H1 (cell line): ENCODE results near the gene CKB. TPM values are rescaled to one million over a fixed set of nuclear protein-coding genes. Genes with fewer than 3 reads are reported as not detected.

ENCODE experiments used
- CTCF ChIA-PET: fragments of 300-600 bp; sonication (Branson Sonifier 250); formaldehyde crosslinking; loops from one replicate; lab custom pipeline; 2021; ENCODE audit not compliant: partially characterized antibody; lab: Charles Lee
- POLR2A ChIA-PET: fragments of 300-600 bp; sonication (Branson Sonifier 250); formaldehyde crosslinking; loops from one replicate; lab custom pipeline; 2021; ENCODE audit warnings: inconsistent platforms; ENCODE audit not compliant: partially characterized antibody; lab: Charles Lee
- DNase-seq, 2 experiments: peaks; one replicate each; pipeline versions ENCODE4 v3.0.0 to v3.0.0-alpha.2; 2010 to 2022; ENCODE audit warnings: low spot score in 2 of 2, low read depth in 1 of 2, mixed read lengths in 1 of 2
- FAIRE-seq: peaks from 2 replicates; lab custom pipeline; 2011; peaks lifted over from hg19 to GRCh38; lab: Jason Lieb, UNC
- H2AFZ ChIP-seq: 2 replicates; pipeline ENCODE4 v1.8.1; 2012; ENCODE audit warnings: low read length, inconsistent platforms
- H2AK5ac ChIP-seq: 2 replicates; pipeline ENCODE4 v1.6.1; 2013; ENCODE audit warnings: low read depth, low read length
- H2BK120ac ChIP-seq: replicated peaks from 2 replicates; pipeline ENCODE3; 2013; ENCODE audit warnings: low read depth, low read length, inconsistent platforms
- H2BK12ac ChIP-seq: 2 replicates; pipeline ENCODE4 v1.6.1; 2013; ENCODE audit warnings: low read depth, low read length
- H2BK15ac ChIP-seq: 2 replicates; pipeline ENCODE4 v1.6.1; 2013; ENCODE audit warnings: low read length
- H2BK20ac ChIP-seq: 2 replicates; pipeline ENCODE4 v1.6.1; 2013; ENCODE audit warnings: low read length
- H2BK5ac ChIP-seq: 2 replicates; pipeline ENCODE4 v1.6.1; 2013; ENCODE audit warnings: low read depth, low read length
- H3K14ac ChIP-seq: 2 replicates; pipeline ENCODE4 v1.6.1; 2013; ENCODE audit warnings: inconsistent platforms; ENCODE audit not compliant: insufficient read length
- H3K18ac ChIP-seq: 2 replicates; pipeline ENCODE4 v1.6.1; 2013; ENCODE audit warnings: low read length; ENCODE audit errors: extremely low read depth
- H3K23ac ChIP-seq: 2 replicates; pipeline ENCODE4 v1.6.1; 2013; ENCODE audit warnings: inconsistent platforms; ENCODE audit not compliant: insufficient read length
- H3K23me2 ChIP-seq: 2 replicates; pipeline ENCODE4 v1.6.1; 2013; ENCODE audit warnings: low read depth, low read length
- H3K27ac ChIP-seq: 2 replicates; pipeline ENCODE4 v1.6.1; 2011; ENCODE audit warnings: low read depth, low read length, inconsistent platforms
- H3K27me3 ChIP-seq, 4 experiments: replicated peaks in 1 of 4; 1 replicate in 1 of 4; 2 replicates in 3 of 4; pipeline versions ENCODE4 v1.6.1 to v1.8.1; 2011 to 2013; ENCODE audit warnings: low read length in 3 of 4, mild to moderate bottlenecking in 3 of 4, inconsistent platforms in 2 of 4, mixed read lengths in 2 of 4, moderate library complexity in 1 of 4; ENCODE audit not compliant: control insufficient read depth in 3 of 4, insufficient read depth in 3 of 4; ENCODE audit errors: extremely low read depth in 1 of 4
- H3K36me3 ChIP-seq, 4 experiments: 2 replicates each; pipeline versions ENCODE4 v1.6.1 to v1.8.1; 2011 to 2013; ENCODE audit warnings: mild to moderate bottlenecking in 4 of 4, low read length in 3 of 4, moderate library complexity in 2 of 4, control low read depth in 1 of 4, inconsistent platforms in 1 of 4; ENCODE audit not compliant: insufficient read depth in 4 of 4, control insufficient read depth in 2 of 4
- H3K4ac ChIP-seq: replicated peaks from 2 replicates; pipeline ENCODE3; 2013; ENCODE audit warnings: low read length, low read depth, mixed read lengths, inconsistent platforms; ENCODE audit not compliant: insufficient read length
- H3K4me1 ChIP-seq, 4 experiments: replicated peaks in 1 of 4; 1 replicate in 1 of 4; 2 replicates in 3 of 4; pipeline versions ENCODE4 v1.6.1 to v1.8.1; 2011 to 2013; ENCODE audit warnings: low read length in 3 of 4, inconsistent platforms in 2 of 4, mixed read lengths in 1 of 4; ENCODE audit not compliant: insufficient read depth in 4 of 4, control insufficient read depth in 3 of 4
- H3K4me2 ChIP-seq, 2 experiments: 2 replicates each; pipeline versions ENCODE4 v1.6.1 to v1.8.1; 2011 to 2013; ENCODE audit warnings: low read depth in 2 of 2, low read length in 2 of 2, control low read depth in 1 of 2, inconsistent platforms in 1 of 2, mild to moderate bottlenecking in 1 of 2; ENCODE audit not compliant: insufficient read depth in 1 of 2
- H3K4me3 ChIP-seq, 4 experiments: fragments of 200-600, 300-600 bp in 1 of 4; sonication (generic), shearing (Covaris generic), sonication (Bioruptor Twin) in 1 of 4; 2 replicates each; pipeline versions ENCODE4 v1.5.1 to v1.8.1; 2011 to 2016; ENCODE audit warnings: low read length in 4 of 4, low read depth in 3 of 4, control low read depth in 2 of 4, inconsistent platforms in 2 of 4, mild to moderate bottlenecking in 2 of 4, mixed read lengths in 1 of 4, moderate library complexity in 1 of 4; ENCODE audit not compliant: insufficient read depth in 2 of 4; ENCODE audit errors: extremely low read depth in 1 of 4
- H3K56ac ChIP-seq: replicated peaks from 2 replicates; pipeline ENCODE3; 2013; ENCODE audit warnings: low read depth, mild to moderate bottlenecking, mixed read lengths, low read length, inconsistent platforms; ENCODE audit not compliant: insufficient read length
- H3K79me1 ChIP-seq: 2 replicates; pipeline ENCODE4 v1.6.1; 2013; ENCODE audit warnings: low read depth, low read length, control low read depth
- H3K79me2 ChIP-seq, 2 experiments: 2 replicates each; pipeline versions ENCODE4 v1.6.1 to v1.8.1; 2012 to 2013; ENCODE audit warnings: low read length in 2 of 2, mild to moderate bottlenecking in 2 of 2, inconsistent platforms in 1 of 2; ENCODE audit not compliant: insufficient read depth in 2 of 2, control insufficient read depth in 1 of 2
- H3K9ac ChIP-seq, 4 experiments: replicated peaks in 1 of 4; 1 replicate in 1 of 4; 2 replicates in 3 of 4; pipeline versions ENCODE4 v1.6.1 to v1.8.1; 2011 to 2013; ENCODE audit warnings: low read depth in 3 of 4, low read length in 3 of 4, control low read depth in 2 of 4, mild to moderate bottlenecking in 2 of 4, moderate library complexity in 2 of 4, inconsistent platforms in 1 of 4; ENCODE audit errors: extremely low read depth in 1 of 4
- H3K9me3 ChIP-seq, 2 experiments: 2 replicates each; pipeline versions ENCODE4 v1.6.1 to v1.8.1; 2012 to 2013; ENCODE audit warnings: mild to moderate bottlenecking in 2 of 2, moderate library complexity in 2 of 2, control low read depth in 1 of 2, inconsistent platforms in 1 of 2, low read depth in 1 of 2, low read length in 1 of 2, mixed read lengths in 1 of 2; ENCODE audit not compliant: insufficient read depth in 2 of 2
- H4K20me1 ChIP-seq, 2 experiments: replicated peaks in 1 of 2; 2 replicates each; pipeline versions ENCODE3 to v1.8.1; 2011 to 2013; ENCODE audit warnings: inconsistent platforms in 2 of 2, low read length in 2 of 2, mild to moderate bottlenecking in 1 of 2; ENCODE audit not compliant: insufficient read depth in 2 of 2, control insufficient read depth in 1 of 2
- H4K5ac ChIP-seq: 2 replicates; pipeline ENCODE4 v1.6.1; 2013; ENCODE audit warnings: low read length, low read depth, mixed read lengths, inconsistent platforms; ENCODE audit not compliant: insufficient read length
- H4K8ac ChIP-seq: 2 replicates; pipeline ENCODE4 v1.8.0; 2013; ENCODE audit warnings: mild to moderate bottlenecking, moderate library complexity, low read length, inconsistent platforms; ENCODE audit not compliant: insufficient read depth; ENCODE audit errors: extremely low read depth
- H4K91ac ChIP-seq: replicated peaks from 2 replicates; pipeline ENCODE3; 2013; ENCODE audit warnings: low read length, mixed read lengths, inconsistent platforms; ENCODE audit not compliant: insufficient read length
- ATF3 ChIP-seq: IDR thresholded peaks from 2 replicates; pipeline ENCODE4 v1.6.1; 2011; ENCODE audit warnings: low read depth, mild to moderate bottlenecking, low read length; ENCODE audit not compliant: insufficient read depth
- BRCA1 ChIP-seq: IDR thresholded peaks from 2 replicates; pipeline ENCODE4 v1.6.1; 2012; ENCODE audit warnings: low read depth, low read length, improper control_type of control experiment
- CBX5 ChIP-seq: fragments of 300-800, 300-1000 bp; sonication (generic); IDR thresholded peaks from 2 replicates; pipeline ENCODE4 v1.7.1; 2016; ENCODE audit warnings: antibody characterized with exemption, low read length, low read depth
- CEBPB ChIP-seq: IDR thresholded peaks from 2 replicates; pipeline ENCODE4 v1.6.1; 2012; ENCODE audit warnings: low read depth, low read length
- GTF2F1 ChIP-seq: IDR thresholded peaks from 2 replicates; pipeline ENCODE4 v1.6.1; 2012; ENCODE audit warnings: low read depth, low read length, improper control_type of control experiment, borderline replicate concordance
- NANOG ChIP-seq: IDR thresholded peaks from 2 replicates; pipeline ENCODE4 v1.6.1; 2011; ENCODE audit warnings: low read length, low read depth, mild to moderate bottlenecking, inconsistent platforms; ENCODE audit not compliant: insufficient read depth, poor library complexity, severe bottlenecking
- NRF1 ChIP-seq: IDR thresholded peaks from 2 replicates; pipeline ENCODE4 v1.6.1; 2011; ENCODE audit warnings: mild to moderate bottlenecking, low read depth, low read length, improper control_type of control experiment
- RFX5 ChIP-seq: IDR thresholded peaks from 2 replicates; pipeline ENCODE4 v1.6.1; 2011; ENCODE audit warnings: low read depth, low read length, improper control_type of control experiment, borderline replicate concordance
- RXRA ChIP-seq: IDR thresholded peaks from 2 replicates; pipeline ENCODE4 v1.6.1; 2011; ENCODE audit warnings: low read depth, mild to moderate bottlenecking, low read length, moderate library complexity; ENCODE audit not compliant: insufficient read depth
- SAP30 ChIP-seq: fragments of 300-600 bp; sonication (generic); IDR thresholded peaks from 2 replicates; pipeline ENCODE4 v1.7.1; 2012; ENCODE audit warnings: low read length, moderate library complexity, mild to moderate bottlenecking, inconsistent platforms; ENCODE audit not compliant: insufficient read depth, insufficient replicate concordance
- SIN3A ChIP-seq, 2 experiments: IDR thresholded peaks in 1 of 2; conservative IDR thresholded peaks in 1 of 2; 2 replicates each; pipeline ENCODE4 v1.6.1; 2011 to 2012; ENCODE audit warnings: low read length in 2 of 2, improper control_type of control experiment in 1 of 2, low read depth in 1 of 2, mild to moderate bottlenecking in 1 of 2
- SP4 ChIP-seq: IDR thresholded peaks from 2 replicates; pipeline ENCODE4 v1.6.1; 2012; ENCODE audit warnings: low read length, inconsistent platforms
- SUZ12 ChIP-seq: fragments of 200-600 bp; sonication (generic); IDR thresholded peaks from 2 replicates; pipeline ENCODE4 v1.6.1; 2012; ENCODE audit warnings: mild to moderate bottlenecking, inconsistent platforms, low read length, moderate library complexity, mixed read lengths
- WGBS, 2 experiments: shearing (Covaris generic) in 1 of 2; methylation state at CpG; one replicate each; pipeline versions ENCODE4 v1.1.6 to v1.1.7; 2013 to 2015; ENCODE audit warnings: low lambda C conversion rate in 2 of 2, mixed read lengths in 2 of 2, inconsistent platforms in 1 of 2, low coverage in 1 of 2, missing lambda C conversion rate in 1 of 2; ENCODE audit not compliant: insufficient replicate concordance in 2 of 2, insufficient coverage in 1 of 2, insufficient read length in 1 of 2; ENCODE audit errors: extremely low coverage in 1 of 2, missing lambda C conversion rate in 1 of 2; 5-methylcytosine and 5-hydroxymethylcytosine counted together
- polyA plus RNA-seq, 7 experiments: library from polyadenylated mRNA; depleted of rRNA in 3 of 7; stranded (reverse) in 5 of 7; unstranded in 2 of 7; fragments of >200 nt in 5 of 7; fragments of 200-250 nt in 2 of 7; gene quantifications; 1 replicate in 5 of 7; 2 replicates in 1 of 7; 4 replicates in 1 of 7; pipeline versions ENCODE4 v1.2.1 to v1.2.3, GENCODE V29; 2011 to 2013; ENCODE audit warnings: missing spikeins in 2 of 7, mixed read lengths in 2 of 7
- total RNA-seq: library from RNA; stranded (reverse); fragmentation: NEBNext Ultra II Directional; extraction: Animal tissue kit (Norgen Biotek cat#: 25700); gene quantifications from 2 replicates; pipeline ENCODE4 v1.2.1, GENCODE V29; 2021

CKB gene
- total and polyA plus RNA-seq, 2 of the 8 experiments (the other 6 are each of a cell fraction or from before 2014, with no cell fraction given) = 538 to 950 TPM

GRCh38 chr14:103552846-103553210 is 30.2 kb upstream of the CKB start:
- POLR2A ChIA-PET = interaction anchor here (1.5 to 29.8 kb wide), 4 partner anchors 9 to 34 kb away, joined by 5 to 844 read pairs (median 26); partner anchors contain the start of genes BAG5, CKB and COA8
- no peak overlapping the region for H3K4me2 ChIP-seq
- H3K27ac ChIP-seq = no peak overlapping the region
- H3K56ac ChIP-seq = no peak overlapping the region
- no peak overlapping the region for H2BK15ac ChIP-seq
- H3K14ac ChIP-seq = no peak overlapping the region
- no peak overlapping the region for H2BK20ac ChIP-seq
- H3K23ac ChIP-seq = no peak overlapping the region
- no peaks in the 10 kb centered on the region for H3K4me1 ChIP-seq
- no peak overlapping the region for H2AFZ ChIP-seq
- H3K36me3 ChIP-seq = no peaks in the 10 kb centered on the region
- CTCF ChIA-PET = interaction anchor here (0.6 to 28.8 kb wide), 6 partner anchors 9 to 607 kb away, joined by 4 to 921 read pairs (median 6); partner anchors contain the start of genes CKB and TRMT61A
- no peaks in the 10 kb centered on the region for H3K27me3 ChIP-seq
- H3K23me2 ChIP-seq = no peaks in the 10 kb centered on the region
- no peak overlapping the region for H4K8ac ChIP-seq
- no peak overlapping the region for H3K18ac ChIP-seq
- no peak for DNase-seq
- 0 out of 2 replicates have a peak, but pooled peaks cover 2% of the 10 kb centered on the region for H3K79me1 ChIP-seq
- no peak overlapping the region for H2AK5ac ChIP-seq
- no peak overlapping the region for H2BK5ac ChIP-seq
- no peak overlapping the region for H3K4ac ChIP-seq
- H3K9me3 ChIP-seq = no peaks in the 10 kb centered on the region
- peaks cover 0 to 2% of the 10 kb centered on the region in 2 experiments for H4K20me1 ChIP-seq
- H4K5ac ChIP-seq = no peak overlapping the region
- 98% methylated on average over 11 of the region's 11 CpGs; no CpG with 5 or more reads in 1 of the 2 experiments for WGBS, 2 experiments
- H3K79me2 ChIP-seq = peaks cover 0 to 8% of the 10 kb centered on the region in 2 experiments; a peak in 2 of 4 replicates
- H2BK12ac ChIP-seq = 0 out of 2 replicates have a peak overlapping the region, but pooled peaks have one; percentile 50
- no peak for FAIRE-seq
- no peak overlapping the region for H3K4me3 ChIP-seq
- no peak overlapping the region for H3K9ac ChIP-seq
- no peak overlapping the region for H4K91ac ChIP-seq
- no peak overlapping the region for H2BK120ac ChIP-seq
- TF ChIP-seq RFX5 (no peak), ATF3 (no peak), NRF1 (no peak), CBX5 (no peak), RXRA (no peak), SAP30 (no peak), GTF2F1 (no peak), SP4 (no peak), SIN3A (conservative IDR thresholded peaks at IDR 0.05 in 1 of 2, IDR thresholded peaks at IDR 0.05 in 1 of 2; ENCODE audit: low read depth in 1 of 2, low read length in 2 of 2) (no peak), SUZ12 (no peak), BRCA1 (no peak), NANOG (no peak), CEBPB (no peak)
